Activated T-helper 1 cell treated with anti-CD3 and anti-CD28 coated beads, Interleukin-12 subunit alpha, Interleukin-12 subunit beta, Interleukin-2, Interleukin-4 antibody, amounts not matched to agents 30 ng/mL and 10 ng/mL and 1 ng/mL, durations not matched to agents 14 hours and 24 hours and 36 hours (primary cell): ENCODE results near the gene CCDC43. TPM values are rescaled to one million over a fixed set of nuclear protein-coding genes. Genes with fewer than 3 reads are reported as not detected.
"Not testable (repeated sequence)": the region's sequence is repeated elsewhere in the genome, so short reads cannot be mapped to it uniquely, and the experiment has no call there.

Source experiments
- DNase-seq: peaks from one replicate; pipeline ENCODE4 v3.0.0; 2021; ENCODE audit warnings: low spot score
- H3K27ac Mint-ChIP-seq: one replicate; pipeline ENCODE4 v1.8.0; 2021; ENCODE audit warnings: mild to moderate bottlenecking, mixed read lengths
- H3K27me3 Mint-ChIP-seq: one replicate; pipeline ENCODE4 v1.8.0; 2022; ENCODE audit warnings: mild to moderate bottlenecking, moderate library complexity, mixed read lengths; ENCODE audit not compliant: insufficient read depth
- H3K36me3 Mint-ChIP-seq: one replicate; pipeline ENCODE4 v1.8.0; 2021; ENCODE audit warnings: low read depth, mixed read lengths
- H3K4me1 Mint-ChIP-seq: one replicate; pipeline ENCODE4 v1.8.0; 2021; ENCODE audit warnings: low read depth, mixed read lengths
- H3K4me3 Mint-ChIP-seq: one replicate; pipeline ENCODE4 v1.8.0; 2021; ENCODE audit warnings: mild to moderate bottlenecking, moderate library complexity, mixed read lengths
- H3K9me3 Mint-ChIP-seq: one replicate; pipeline ENCODE4 v1.8.0; 2021; ENCODE audit warnings: mixed read lengths
- intact Hi-C: fragments of 100-400 bp; cut with micrococcal nuclease; formaldehyde crosslinking; loops from one replicate; pipeline ENCODE4 v1.15.1; 2024
- total RNA-seq: library from RNA; stranded (reverse); gene quantifications from 2 replicates; pipeline ENCODE4 v1.2.3, GENCODE V29; 2022

Gene CCDC43
- total RNA-seq, 1 donor from 2014 or later: 42.6 TPM

- DNase-seq: no peak
- intact Hi-C loops: no loop called here
- Mint-ChIP-seq H3K4me1 (peaks cover 23% of the 10 kb centered on the region), H3K9me3 (no peaks in the 10 kb centered on the region), H3K27me3 (no peaks in the 10 kb centered on the region), H3K4me3 (no peak overlapping the region), H3K27ac (no peak overlapping the region), H3K36me3 (peaks cover 2% of the 10 kb centered on the region)
Measured at GRCh38 chr17:44693609-44694008, 4.0 kb upstream of the CCDC43 start.

- intact Hi-C loops, H3K27me3 Mint-ChIP-seq, DNase-seq, H3K9me3 Mint-ChIP-seq, H3K36me3 Mint-ChIP-seq: not testable (repeated sequence)
- Mint-ChIP-seq H3K4me1 (peaks cover 32% of the 10 kb centered on the region), H3K27ac (peak overlapping the region; percentile 4), H3K4me3 (peak overlapping the region; percentile 99)
Measured at GRCh38 chr17:44690746-44691306, 1.2 kb upstream of the CCDC43 start.

GRCh38 chr17:44688675-44689476 is 700 bp downstream of the CCDC43 start:
- no peaks in the 10 kb centered on the region for H3K9me3 Mint-ChIP-seq
- H3K36me3 Mint-ChIP-seq: peaks cover 8% of the 10 kb centered on the region
- H3K27ac Mint-ChIP-seq: peak overlapping the region; percentile 89
- peaks cover 32% of the 10 kb centered on the region for H3K4me1 Mint-ChIP-seq
- no peaks in the 10 kb centered on the region for H3K27me3 Mint-ChIP-seq
- no peak for DNase-seq
- peak overlapping the region; percentile 99 for H3K4me3 Mint-ChIP-seq
- intact Hi-C loops: loop anchor here (1.0 kb wide), 4 partner anchors 19 to 458 kb away; partner anchors contain the start of genes DBF4B and EFTUD2

- Mint-ChIP-seq H3K36me3 (peaks cover 13% of the 10 kb centered on the region), H3K9me3 (no peaks in the 10 kb centered on the region), H3K4me3 (peak overlapping the region; percentile 99), H3K27ac (no peak overlapping the region), H3K27me3 (no peaks in the 10 kb centered on the region), H3K4me1 (peaks cover 37% of the 10 kb centered on the region)
- DNase-seq: no peak
- intact Hi-C loops: no loop called here
Measured at GRCh38 chr17:44688200-44688599, 1.4 kb downstream of the CCDC43 start.

- no peaks in the 10 kb centered on the region for H3K9me3 Mint-ChIP-seq
- H3K27ac Mint-ChIP-seq: no peak overlapping the region
- DNase-seq: no peak
- no peaks in the 10 kb centered on the region for H3K27me3 Mint-ChIP-seq
- peaks cover 13% of the 10 kb centered on the region for H3K36me3 Mint-ChIP-seq
- intact Hi-C loops: no loop called here
- peaks cover 38% of the 10 kb centered on the region for H3K4me1 Mint-ChIP-seq
- H3K4me3 Mint-ChIP-seq: no peak overlapping the region
Measured at GRCh38 chr17:44687756-44688155, 1.8 kb downstream of the CCDC43 start.

- DNase-seq, intact Hi-C loops, H3K27me3 Mint-ChIP-seq, H3K9me3 Mint-ChIP-seq, H3K4me3 Mint-ChIP-seq: not testable (repeated sequence)
- Mint-ChIP-seq H3K27ac (peak overlapping the region; percentile 33), H3K36me3 (peaks cover 25% of the 10 kb centered on the region), H3K4me1 (peaks cover 12% of the 10 kb centered on the region)
Measured at GRCh38 chr17:44683303-44683702, 6.3 kb downstream of the CCDC43 start.

GRCh38 chr17:44677136-44677535 is 12.4 kb downstream of the CCDC43 start:
- DNase-seq: no peak
- intact Hi-C loops: no loop called here
- Mint-ChIP-seq H3K36me3 (peaks cover 17% of the 10 kb centered on the region), H3K4me1 (no peaks in the 10 kb centered on the region), H3K27me3 (no peaks in the 10 kb centered on the region), H3K9me3 (no peaks in the 10 kb centered on the region), H3K27ac (no peak overlapping the region), H3K4me3 (no peak overlapping the region)

GRCh38 chr17:44673893-44674292 is 15.7 kb downstream of the CCDC43 start:
- no peaks in the 10 kb centered on the region for H3K27me3 Mint-ChIP-seq
- no peak for DNase-seq
- no peaks in the 10 kb centered on the region for H3K4me1 Mint-ChIP-seq
- no peak overlapping the region for H3K27ac Mint-ChIP-seq
- peaks cover 8% of the 10 kb centered on the region for H3K36me3 Mint-ChIP-seq
- no peak overlapping the region for H3K4me3 Mint-ChIP-seq
- H3K9me3 Mint-ChIP-seq: no peaks in the 10 kb centered on the region
- intact Hi-C loops: no loop called here

- Mint-ChIP-seq H3K9me3 (no peaks in the 10 kb centered on the region), H3K4me1 (no peaks in the 10 kb centered on the region), H3K27ac (no peak overlapping the region), H3K27me3 (no peaks in the 10 kb centered on the region), H3K4me3 (no peak overlapping the region), H3K36me3 (no peaks in the 10 kb centered on the region)
- intact Hi-C loops: loop anchor here (1.0 kb wide), 1 partner anchor 139 kb away; no protein-coding TSS in a partner anchor
- no peak for DNase-seq
Measured at GRCh38 chr17:44672479-44673093, 17.0 kb downstream of the CCDC43 start.

GRCh38 chr17:44666006-44666405 is 23.6 kb downstream of the CCDC43 start:
- Mint-ChIP-seq H3K4me3 (no peak overlapping the region), H3K27ac (no peak overlapping the region), H3K36me3 (no peaks in the 10 kb centered on the region), H3K9me3 (no peaks in the 10 kb centered on the region), H3K4me1 (no peaks in the 10 kb centered on the region), H3K27me3 (peaks cover 7% of the 10 kb centered on the region)
- intact Hi-C loops: no loop called here
- no peak for DNase-seq

- Mint-ChIP-seq H3K27me3 (peaks cover 7% of the 10 kb centered on the region), H3K27ac (no peak overlapping the region), H3K36me3 (no peaks in the 10 kb centered on the region), H3K4me3 (no peak overlapping the region), H3K9me3 (no peaks in the 10 kb centered on the region), H3K4me1 (no peaks in the 10 kb centered on the region)
- no peak for DNase-seq
- intact Hi-C loops: no loop called here
Measured at GRCh38 chr17:44664867-44665266, 24.7 kb downstream of the CCDC43 start.

- intact Hi-C loops: no loop called here
- peaks cover 7% of the 10 kb centered on the region for H3K27me3 Mint-ChIP-seq
- H3K4me3 Mint-ChIP-seq: no peak overlapping the region
- DNase-seq: no peak
- no peaks in the 10 kb centered on the region for H3K9me3 Mint-ChIP-seq
- H3K27ac Mint-ChIP-seq: no peak overlapping the region
- no peaks in the 10 kb centered on the region for H3K36me3 Mint-ChIP-seq
- H3K4me1 Mint-ChIP-seq: no peaks in the 10 kb centered on the region
Measured at GRCh38 chr17:44663095-44663494, 26.5 kb downstream of the CCDC43 start.

- H3K27me3 Mint-ChIP-seq: peaks cover 17% of the 10 kb centered on the region
- H3K36me3 Mint-ChIP-seq: peaks cover 2% of the 10 kb centered on the region
- H3K4me3 Mint-ChIP-seq: no peak overlapping the region
- no peaks in the 10 kb centered on the region for H3K4me1 Mint-ChIP-seq
- H3K27ac Mint-ChIP-seq: no peak overlapping the region
- H3K9me3 Mint-ChIP-seq: no peaks in the 10 kb centered on the region
- no peak for DNase-seq
- intact Hi-C loops: no loop called here
Measured at GRCh38 chr17:44661835-44662234, 27.7 kb downstream of the CCDC43 start.
